A673 (cell line): ENCODE results near the gene COL5A2. TPM values are rescaled to one million over a fixed set of nuclear protein-coding genes. Genes with fewer than 3 reads are reported as not detected.

ENCODE experiments used
- BruUV-seq: library from RNA; stranded (reverse); fragments of 400-500 nt; replicated peaks from 2 replicates; lab custom pipeline; 2021; lab: Mats Ljungman, UMichigan
- CTCF ChIA-PET: fragments of 300-600 bp; sonication (Branson Sonifier 250); formaldehyde crosslinking; loops from one replicate; lab custom pipeline; 2022; ENCODE audit warnings: antibody characterized with exemption; lab: Charles Lee
- POLR2A ChIA-PET: fragments of 300-600 bp; sonication (Branson Sonifier 250); formaldehyde crosslinking; loops from one replicate; lab custom pipeline; 2022; ENCODE audit warnings: antibody characterized with exemption; ENCODE audit not compliant: low non-redundant PET; lab: Charles Lee
- DNase-seq: peaks from one replicate; pipeline ENCODE4 v3.0.0-alpha.2; 2015; ENCODE audit warnings: low spot score
- H3K27ac ChIP-seq: fragments of 200-600 bp; sonication (generic); 2 replicates; pipeline ENCODE4 v1.5.1; 2016; ENCODE audit warnings: mixed run types, low read depth, mild to moderate bottlenecking, mixed read lengths, antibody characterized with exemption, low read length; ENCODE audit not compliant: poor library complexity, severe bottlenecking
- H3K27me3 ChIP-seq: fragments of 200-600 bp; sonication (generic); replicated peaks from 2 replicates; pipeline ENCODE4 v1.6.1; 2017; ENCODE audit warnings: mixed run types, low read depth, mild to moderate bottlenecking, mixed read lengths, antibody characterized with exemption, low read length; ENCODE audit not compliant: insufficient read depth, poor library complexity
- H3K36me3 ChIP-seq: fragments of 200-600 bp; sonication (generic); 2 replicates; pipeline ENCODE4 v1.6.1; 2016; ENCODE audit warnings: mixed run types, mild to moderate bottlenecking, mixed read lengths, antibody characterized with exemption, low read length; ENCODE audit not compliant: insufficient read depth, poor library complexity, severe bottlenecking
- H3K4me1 ChIP-seq: fragments of 200-600 bp; sonication (generic); 2 replicates; pipeline ENCODE4 v1.6.1; 2017; ENCODE audit warnings: mixed run types, mild to moderate bottlenecking, mixed read lengths, antibody characterized with exemption, low read length; ENCODE audit not compliant: insufficient read depth, poor library complexity, severe bottlenecking
- H3K4me3 ChIP-seq: fragments of 200-600 bp; sonication (generic); 2 replicates; pipeline ENCODE4 v1.5.1; 2016; ENCODE audit warnings: low read depth, mixed run types, mild to moderate bottlenecking, mixed read lengths, low read length; ENCODE audit not compliant: poor library complexity, severe bottlenecking
- H3K9me3 ChIP-seq: fragments of 200-600 bp; sonication (generic); 2 replicates; pipeline ENCODE4 v1.6.1; 2016; ENCODE audit warnings: mixed run types, low read depth, mild to moderate bottlenecking, mixed read lengths, antibody characterized with exemption, low read length; ENCODE audit not compliant: poor library complexity, severe bottlenecking
- EZH2 ChIP-seq: fragments of 200-600 bp; sonication (generic); IDR thresholded peaks from 2 replicates; pipeline ENCODE4 v1.6.1; 2017; ENCODE audit warnings: borderline replicate concordance, low read depth, mild to moderate bottlenecking, mixed read lengths, antibody characterized with exemption, low read length; ENCODE audit not compliant: poor library complexity, severe bottlenecking
- intact Hi-C: fragments of 100-400 bp; cut with micrococcal nuclease; formaldehyde crosslinking; loops from one replicate; pipeline ENCODE4 v1.10.0; 2022; ENCODE audit not compliant: unreplicated experiment
- total RNA-seq: library from RNA; stranded (reverse); gene quantifications from 2 replicates; pipeline ENCODE4 v1.2.3, GENCODE V29; 2021
- TF ChIP-seq, protein P1 (sequence below): fragments of 300-800, 200-600 bp; sonication (generic); conservative IDR thresholded peaks from 2 replicates; pipeline ENCODE4 v1.5.1; 2017; ENCODE audit warnings: low read depth, mild to moderate bottlenecking, antibody characterized with exemption, low read length, moderate library complexity, mixed read lengths

Gene COL5A2
- total RNA-seq, 1 experiment from 2014 or later, result 92.2 TPM

DNA sequence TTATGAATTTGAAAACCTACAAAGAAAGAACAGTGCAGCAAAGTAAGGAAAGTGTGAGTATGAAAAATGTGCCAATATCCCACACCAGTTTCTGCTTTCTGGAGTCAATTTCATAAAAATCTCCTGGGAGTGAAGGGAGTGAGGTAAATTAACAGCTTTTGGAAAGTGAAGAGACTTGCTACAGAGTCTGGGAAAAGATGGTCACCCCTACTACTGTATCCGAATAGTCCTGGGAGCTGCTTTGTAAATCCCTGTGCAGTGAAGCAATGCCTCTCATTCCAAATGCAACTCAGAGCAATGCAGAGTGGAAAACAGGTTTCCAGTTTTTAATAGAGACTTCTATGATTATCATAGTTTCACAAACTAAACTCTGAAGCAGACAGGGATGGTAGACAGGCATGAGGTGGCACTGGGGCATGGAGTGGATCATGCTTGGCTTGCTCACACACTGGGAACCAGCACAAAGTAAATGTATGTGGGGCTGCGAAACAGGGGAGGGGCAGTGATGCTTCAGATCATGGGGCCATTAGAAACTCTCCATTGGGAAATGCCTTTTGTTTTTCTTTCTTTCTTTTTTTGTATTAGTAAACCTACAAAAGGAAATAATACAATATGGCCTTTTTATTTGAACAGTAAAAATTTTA, 10.6 kb downstream of the COL5A2 start:
- Histone ChIP-seq H3K4me3 (no peak overlapping the region), H3K4me1 (peaks cover 41% of the 10 kb centered on the region), H3K9me3 (no peaks in the 10 kb centered on the region), H3K27me3 (no peaks in the 10 kb centered on the region), H3K36me3 (no peaks in the 10 kb centered on the region), H3K27ac (no peak overlapping the region)
- no TSS peak for BruUV-seq
- ChIA-PET POLR2A (no interaction called here), CTCF (no interaction called here)
- no peak for TF ChIP-seq EZH2
- TF ChIP-seq, protein P1, sequence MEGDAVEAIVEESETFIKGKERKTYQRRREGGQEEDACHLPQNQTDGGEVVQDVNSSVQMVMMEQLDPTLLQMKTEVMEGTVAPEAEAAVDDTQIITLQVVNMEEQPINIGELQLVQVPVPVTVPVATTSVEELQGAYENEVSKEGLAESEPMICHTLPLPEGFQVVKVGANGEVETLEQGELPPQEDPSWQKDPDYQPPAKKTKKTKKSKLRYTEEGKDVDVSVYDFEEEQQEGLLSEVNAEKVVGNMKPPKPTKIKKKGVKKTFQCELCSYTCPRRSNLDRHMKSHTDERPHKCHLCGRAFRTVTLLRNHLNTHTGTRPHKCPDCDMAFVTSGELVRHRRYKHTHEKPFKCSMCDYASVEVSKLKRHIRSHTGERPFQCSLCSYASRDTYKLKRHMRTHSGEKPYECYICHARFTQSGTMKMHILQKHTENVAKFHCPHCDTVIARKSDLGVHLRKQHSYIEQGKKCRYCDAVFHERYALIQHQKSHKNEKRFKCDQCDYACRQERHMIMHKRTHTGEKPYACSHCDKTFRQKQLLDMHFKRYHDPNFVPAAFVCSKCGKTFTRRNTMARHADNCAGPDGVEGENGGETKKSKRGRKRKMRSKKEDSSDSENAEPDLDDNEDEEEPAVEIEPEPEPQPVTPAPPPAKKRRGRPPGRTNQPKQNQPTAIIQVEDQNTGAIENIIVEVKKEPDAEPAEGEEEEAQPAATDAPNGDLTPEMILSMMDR, result no peak
- DNase-seq, result no peak
- intact Hi-C loops, result no loop called here

DNA sequence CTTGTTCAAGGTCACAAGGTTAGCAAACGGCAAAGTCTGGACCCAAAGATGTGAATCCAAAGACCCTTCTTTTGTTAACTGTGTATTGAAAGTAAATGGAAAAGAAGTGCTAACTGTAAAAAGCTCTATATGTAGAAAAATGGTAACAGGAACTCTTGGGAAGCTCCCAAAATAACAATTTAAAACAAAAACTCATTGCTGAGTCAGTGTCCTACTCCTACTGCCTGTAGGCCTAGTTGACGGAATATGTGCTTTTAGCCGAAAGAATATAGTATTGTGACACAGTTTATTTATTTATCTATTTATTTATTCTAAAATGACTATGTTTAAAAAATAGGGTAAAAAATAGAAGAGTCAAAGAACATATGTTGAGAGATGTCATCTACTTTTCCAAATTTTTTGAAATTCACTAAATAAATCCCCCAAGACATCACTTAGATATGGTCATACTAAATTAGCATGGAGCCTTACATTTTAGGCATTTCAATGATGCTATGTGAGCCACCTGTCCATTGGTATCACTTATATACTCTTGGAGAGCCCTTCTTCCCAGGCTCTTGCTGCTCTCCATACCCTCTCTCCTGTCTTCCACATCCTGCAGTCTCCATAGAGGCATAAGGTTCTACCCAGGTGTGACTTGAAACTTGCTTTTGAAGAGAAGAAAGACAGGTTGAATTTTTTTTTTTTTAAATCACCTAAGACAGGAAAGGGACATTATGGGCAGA, 13.7 kb downstream of the COL5A2 start:
- Histone ChIP-seq H3K27ac (no peak overlapping the region), H3K27me3 (no peaks in the 10 kb centered on the region), H3K36me3 (no peaks in the 10 kb centered on the region), H3K4me1 (peaks cover 37% of the 10 kb centered on the region), H3K9me3 (no peaks in the 10 kb centered on the region), H3K4me3 (no peak overlapping the region)
- no TSS peak for BruUV-seq
- POLR2A ChIA-PET, result interaction anchor here (0.7 kb wide), 1 partner anchor 279 kb away, joined by 4 read pairs; no protein-coding TSS in a partner anchor
- TF ChIP-seq, protein P1, result no peak
- no peak for TF ChIP-seq EZH2
- intact Hi-C loops, result no loop called here
- DNase-seq, result no peak
- CTCF ChIA-PET, result no interaction called here

DNA sequence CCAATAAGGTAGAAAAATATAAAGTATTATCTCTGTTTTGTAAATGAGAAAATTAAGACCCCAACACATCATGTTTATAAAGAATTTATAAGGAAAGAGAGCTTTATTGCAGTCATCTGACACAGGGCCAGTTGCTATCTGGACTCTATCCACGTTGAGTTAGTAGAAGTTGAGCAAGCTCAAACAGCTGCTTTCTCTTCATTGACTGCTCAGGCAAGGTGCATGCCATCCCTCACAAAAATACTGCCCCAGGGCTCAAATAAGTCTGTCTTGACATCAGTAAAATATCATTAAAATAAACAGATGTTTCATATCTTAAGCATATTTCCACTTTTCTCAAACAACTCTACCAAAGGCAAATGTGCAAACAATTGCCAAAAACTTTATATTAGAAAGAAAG, 14.8 kb downstream of the COL5A2 start:
- no peak for TF ChIP-seq EZH2
- TF ChIP-seq, protein P1, result no peak
- no peaks in the 10 kb centered on the region for H3K27me3 ChIP-seq
- POLR2A ChIA-PET, result interaction anchor here (0.7 kb wide), 1 partner anchor 13 kb away, joined by 4 read pairs; no protein-coding TSS in a partner anchor
- H3K9me3 ChIP-seq, result no peaks in the 10 kb centered on the region
- H3K4me3 ChIP-seq, result no peak overlapping the region
- DNase-seq, result no peak
- no TSS peak for BruUV-seq
- peaks cover 37% of the 10 kb centered on the region for H3K4me1 ChIP-seq
- no peak overlapping the region for H3K27ac ChIP-seq
- CTCF ChIA-PET, result no interaction called here
- intact Hi-C loops, result no loop called here
- no peaks in the 10 kb centered on the region for H3K36me3 ChIP-seq
